Limb (tissue), 2 donors: Measurements from ENCODE around the gene IRF5.
A peak's percentile ranks its signal among the peaks of the same experiment; 100 is the strongest.
"Not testable (repeated sequence)": the region's sequence is repeated elsewhere in the genome, so short reads cannot be mapped to it uniquely, and the experiment has no call there.

Source experiments
- DNase-seq, 2 donors: peaks; one replicate each; pipeline ENCODE4 v3.0.0-alpha.2; 2016; ENCODE audit errors: extremely low spot score in 2 of 2

IRF5 gene

GRCh38 chr7:128906001-128906765 lies 31.5 kb upstream of the IRF5 start:
- DNase-seq, result no peak

- DNase-seq, result no peak
These were observed 30.8 kb upstream of the IRF5 start for GRCh38 chr7:128906766-128907559.

GRCh38 chr7:128908750-128909624 lies 28.7 kb upstream of the IRF5 start:
- no peak for DNase-seq

- DNase-seq, result peak in 1 of 2 donors; percentile 57
These were observed 27.8 kb upstream of the IRF5 start for GRCh38 chr7:128909625-128910568.

- peak in 1 of 2 donors; percentile 63 for DNase-seq
These were observed 27.2 kb upstream of the IRF5 start, which contains the start of gene KCP for GRCh38 chr7:128910569-128910945. Gene KCP (minus strand): TSS chr7:128910709. CDS start chr7:128910676, 33 bp downstream.

GRCh38 chr7:128911423-128912031 lies 26.2 kb upstream of the IRF5 start:
- DNase-seq, result no peak

GRCh38 chr7:128912281-128912680 lies 25.4 kb upstream of the IRF5 start:
- DNase-seq, result no peak

GRCh38 chr7:128912709-128913495 lies 24.8 kb upstream of the IRF5 start:
- not testable (repeated sequence) for DNase-seq

- no peak for DNase-seq
These were observed 23.7 kb upstream of the IRF5 start for GRCh38 chr7:128913870-128914565.

GRCh38 chr7:128914566-128915151 lies 23.1 kb upstream of the IRF5 start:
- DNase-seq, result no peak

- DNase-seq, result no peak
These were observed 22.4 kb upstream of the IRF5 start for GRCh38 chr7:128915271-128915819.

- no peak for DNase-seq
These were observed 21.7 kb upstream of the IRF5 start for GRCh38 chr7:128915841-128916642.

- no peak for DNase-seq
These were observed 21.1 kb upstream of the IRF5 start for GRCh38 chr7:128916643-128916915.

- no peak for DNase-seq
These were observed 20.6 kb upstream of the IRF5 start for GRCh38 chr7:128917122-128917521.

- DNase-seq, result no peak
These were observed 19.6 kb upstream of the IRF5 start for GRCh38 chr7:128918016-128918665.

- no peak for DNase-seq
These were observed 18.5 kb upstream of the IRF5 start for GRCh38 chr7:128919241-128919640.
